Inflammatory macrophage (primary cell): ENCODE measurements around the gene PRKCE.
A peak's percentile ranks its signal among the peaks of the same experiment; 100 is the strongest.
"Not testable (repeated sequence)": the region's sequence is repeated elsewhere in the genome, so short reads cannot be mapped to it uniquely, and the experiment has no call there.

Source experiments
- DNase-seq, 2 donors: peaks; one replicate each; pipeline ENCODE4 v3.0.0-alpha.2; 2020 to 2022

The PRKCE gene

GRCh38 chr2:45895241-45895861, 243.9 kb downstream of the PRKCE start:
- DNase-seq = no peak

- DNase-seq = peak; percentile 60 to 61
These were observed 244.8 kb downstream of the PRKCE start for GRCh38 chr2:45896311-45896710.

DNA sequence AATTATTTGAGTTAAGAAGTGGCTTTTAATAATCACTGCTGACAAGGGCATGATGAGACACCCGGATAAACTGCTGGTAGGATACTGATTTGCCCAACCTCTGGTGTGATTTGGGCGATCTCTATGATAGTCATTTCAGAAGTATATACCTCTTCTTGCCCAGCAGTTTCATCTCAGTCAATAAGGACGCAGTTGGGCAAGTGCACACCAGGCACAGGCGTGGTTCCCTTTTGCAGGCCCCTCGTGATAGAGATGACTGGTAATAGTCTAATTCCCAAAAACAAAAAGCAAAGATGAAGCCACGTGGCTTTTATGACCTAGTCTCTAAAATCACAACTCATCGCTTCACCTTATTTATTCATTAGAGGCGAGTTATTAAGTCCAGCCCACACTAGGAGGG, 246.4 kb downstream of the PRKCE start:
- DNase-seq = peak; percentile 89 to 92

DNA sequence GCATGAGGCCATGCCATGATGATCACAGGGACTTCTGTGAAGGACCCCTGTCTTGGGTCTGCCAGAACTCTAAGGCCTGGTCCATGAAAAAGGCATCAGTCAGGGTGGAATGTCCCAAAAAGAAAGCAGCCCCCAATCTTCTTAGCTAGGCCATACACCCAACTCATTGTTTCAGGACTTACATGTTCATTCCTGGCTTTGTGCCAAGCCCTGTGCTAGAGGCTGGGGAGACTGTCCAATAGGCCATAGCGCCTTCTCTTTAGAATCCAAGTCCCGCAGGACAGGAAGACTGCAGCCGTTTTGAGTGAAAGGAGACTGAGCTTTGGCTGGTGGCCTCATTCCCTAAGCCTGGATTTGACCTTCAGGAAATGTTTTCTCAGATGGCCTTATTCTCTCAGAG, 247.3 kb downstream of the PRKCE start:
- no peak for DNase-seq

GRCh38 chr2:45899926-45900325, 248.5 kb downstream of the PRKCE start:
- DNase-seq = no peak

DNA sequence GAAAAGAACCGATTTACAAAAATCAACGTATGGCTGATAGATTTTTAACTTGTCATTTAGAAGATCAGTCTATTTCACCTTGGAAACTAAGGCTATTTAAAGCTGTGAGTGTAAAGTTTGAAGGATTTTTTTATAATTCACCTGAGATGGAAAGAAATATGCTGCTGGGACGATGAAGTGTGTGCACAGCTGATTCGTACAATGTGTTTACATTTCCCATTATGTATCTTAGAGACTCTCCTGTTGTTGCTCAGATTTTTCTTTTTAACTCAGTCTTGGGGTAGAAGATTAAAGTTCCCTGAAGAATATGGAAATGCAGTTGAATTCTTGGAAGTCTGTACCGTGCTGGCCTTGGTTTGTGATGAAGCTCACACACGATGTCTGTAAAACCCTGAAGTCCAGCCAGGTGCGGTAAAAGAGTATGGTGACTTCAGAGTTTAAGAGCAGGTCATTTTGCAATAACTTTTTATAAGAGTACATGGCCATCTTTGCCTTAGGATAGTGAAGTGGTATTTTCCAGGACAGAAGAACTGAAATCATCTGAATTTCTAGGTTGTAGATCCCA, 250.1 kb downstream of the PRKCE start:
- DNase-seq = no peak

- DNase-seq = peak; percentile 23 to 54
These were observed 250.9 kb downstream of the PRKCE start for GRCh38 chr2:45902380-45902779.

DNA sequence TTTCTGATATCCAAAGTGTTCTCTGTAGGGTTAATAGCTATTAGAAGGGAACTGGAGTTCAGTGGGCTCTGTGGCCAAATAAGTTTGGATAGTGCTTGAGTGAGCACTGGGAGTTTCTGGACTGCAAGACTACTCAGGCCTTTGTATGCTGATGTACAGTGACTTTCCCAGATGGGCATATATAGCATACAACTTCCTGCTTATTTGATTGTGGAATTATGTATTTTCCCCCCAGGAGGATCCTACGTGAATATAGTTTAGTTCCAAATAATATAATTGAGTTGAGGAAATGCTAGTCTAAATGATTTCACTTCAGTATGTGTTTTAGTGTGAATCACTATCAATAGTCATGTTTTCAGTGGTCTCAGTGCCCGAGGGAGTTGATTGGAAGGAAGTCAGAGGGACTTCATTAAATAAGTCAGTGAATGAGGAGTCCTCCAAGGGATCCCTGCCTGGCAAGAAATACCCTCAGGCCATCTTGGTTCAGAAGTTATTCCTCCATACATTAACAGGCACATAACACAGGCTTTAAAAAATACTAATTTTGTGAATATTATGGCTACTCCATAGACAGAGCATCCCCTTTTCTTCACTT, 251.4 kb downstream of the PRKCE start:
- DNase-seq = no peak

GRCh38 chr2:45904267-45904945, 252.9 kb downstream of the PRKCE start:
- DNase-seq = no peak

DNA sequence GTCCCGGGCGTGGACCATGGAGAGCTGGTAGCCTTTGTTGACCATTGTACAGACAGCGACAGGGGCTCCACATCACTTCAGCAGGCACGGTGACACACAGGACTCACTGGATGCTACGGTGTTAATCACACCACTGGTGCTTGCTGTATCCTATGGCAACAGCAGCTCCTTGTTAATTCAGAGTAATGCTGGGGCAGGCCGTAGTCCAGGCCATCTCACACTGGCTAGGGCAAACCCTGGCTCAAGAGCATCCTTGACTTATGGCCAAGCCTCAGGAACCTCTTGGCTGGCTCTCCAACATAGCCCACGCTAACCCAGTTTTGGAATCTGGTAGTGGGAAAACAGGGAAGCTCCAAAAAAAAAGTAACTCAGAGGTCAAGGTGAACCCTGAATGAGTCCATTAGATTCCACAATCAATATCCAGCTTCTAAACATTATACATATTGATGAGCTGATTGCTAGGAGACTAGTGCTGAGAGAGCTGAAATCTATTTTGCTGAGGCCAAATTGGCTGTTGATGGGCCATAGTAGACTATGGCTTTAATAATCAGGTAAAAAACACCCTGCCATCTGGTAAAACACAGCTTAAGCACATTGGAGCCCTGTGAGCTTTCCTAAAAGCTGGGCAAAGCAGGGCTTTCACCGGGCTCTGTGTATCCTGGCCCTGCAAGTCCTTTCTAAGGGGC, 253.6 kb downstream of the PRKCE start:
- DNase-seq = no peak

- DNase-seq = no peak
These were observed 254.1 kb downstream of the PRKCE start for GRCh38 chr2:45905632-45905958.

GRCh38 chr2:45907592-45907991, 256.1 kb downstream of the PRKCE start:
- no peak for DNase-seq

- no peak for DNase-seq
These were observed 257.1 kb downstream of the PRKCE start for GRCh38 chr2:45908316-45909170.

DNA sequence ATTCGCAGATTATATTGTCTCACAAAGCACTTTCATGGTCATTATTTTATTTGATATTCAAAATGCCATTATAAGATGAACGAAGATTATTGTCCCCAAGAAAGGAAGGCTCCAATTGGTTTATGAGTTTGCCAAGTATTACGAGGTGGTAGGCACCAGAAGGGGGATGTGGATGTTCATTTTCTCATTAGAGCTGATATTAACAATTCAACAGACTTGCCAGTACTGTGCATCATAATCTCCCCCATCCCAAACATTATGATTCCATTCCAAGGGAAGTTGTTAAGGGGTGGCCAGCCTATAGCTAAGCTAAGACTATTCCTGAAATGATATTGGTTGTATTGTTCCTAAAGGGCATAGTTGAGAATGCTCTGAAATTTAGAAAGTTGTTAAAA, 257.7 kb downstream of the PRKCE start:
- DNase-seq = no peak

DNA sequence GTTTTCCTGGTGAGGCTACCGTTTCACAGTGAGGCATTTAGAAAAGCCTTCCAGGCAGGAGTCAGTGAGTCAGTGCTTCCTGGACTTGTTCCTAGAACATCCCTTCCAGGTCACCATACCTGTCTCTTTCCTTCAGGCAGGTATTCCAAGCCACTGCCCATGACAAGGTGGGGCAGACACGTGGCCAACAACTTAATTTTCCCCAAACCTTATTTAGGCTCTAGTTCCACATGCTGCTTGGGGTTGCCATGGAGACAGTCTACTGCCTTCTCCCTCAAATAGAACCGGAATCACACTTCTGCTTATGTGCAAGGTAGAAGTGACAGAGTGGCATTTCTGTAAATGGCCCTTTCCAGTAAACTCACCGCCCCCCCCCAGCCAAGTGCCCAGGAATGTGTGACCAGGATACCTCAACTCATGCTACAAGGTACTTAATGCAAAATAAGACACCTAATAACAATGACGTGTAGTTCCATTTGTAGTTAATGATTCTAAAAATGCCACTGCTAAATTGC, 258.3 kb downstream of the PRKCE start:
- peak; percentile 33 to 53 for DNase-seq

- DNase-seq = no peak
These were observed 259.1 kb downstream of the PRKCE start for GRCh38 chr2:45910473-45911060.

DNA sequence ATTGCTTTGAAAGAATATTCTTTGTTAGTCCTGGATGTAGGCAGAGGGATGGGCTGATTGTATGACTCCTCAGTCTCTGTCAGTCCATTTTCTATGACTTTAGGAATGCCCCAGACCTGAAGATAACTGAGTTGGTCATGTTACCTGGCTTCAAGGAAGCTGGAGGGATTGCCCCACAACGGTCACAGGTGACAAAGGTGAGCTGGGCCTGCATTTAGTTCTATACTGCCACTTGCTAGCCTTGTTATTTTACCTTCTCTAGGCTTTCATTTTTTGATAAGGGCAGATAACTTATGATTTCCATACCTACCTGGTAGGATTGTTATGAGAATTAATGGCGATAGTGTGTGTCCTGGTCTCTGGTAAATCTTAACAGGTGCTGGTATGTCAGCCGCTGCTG, 260.1 kb downstream of the PRKCE start:
- DNase-seq = no peak

- DNase-seq = no peak
These were observed 260.6 kb downstream of the PRKCE start for GRCh38 chr2:45912109-45912508.

DNA sequence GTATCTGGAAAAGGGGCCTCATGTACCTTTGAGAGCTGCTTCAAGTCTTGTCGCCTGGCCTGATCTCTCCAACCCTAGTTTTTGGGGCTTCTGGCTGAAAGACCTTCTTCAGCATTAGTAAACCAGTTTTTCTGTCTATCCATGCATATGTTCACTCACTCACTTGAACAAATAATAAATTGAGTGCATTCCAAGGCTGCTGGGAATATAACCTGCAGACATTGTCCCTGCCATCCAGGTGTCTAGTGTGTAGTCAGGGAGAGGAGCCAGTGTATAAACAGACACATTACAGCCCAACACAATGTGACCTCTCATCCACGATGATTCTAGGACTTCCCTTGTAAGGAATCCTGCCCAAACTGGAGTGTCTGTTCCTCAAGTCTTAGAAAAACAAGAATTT, 262.1 kb downstream of the PRKCE start:
- no peak for DNase-seq

- no peak for DNase-seq
These were observed 264.0 kb downstream of the PRKCE start for GRCh38 chr2:45915523-45915922.

- DNase-seq = not testable (repeated sequence)
These were observed 266.2 kb downstream of the PRKCE start for GRCh38 chr2:45917561-45918176.
